H1 (cell line): Measurements from ENCODE around the gene CNOT3. TPM values are rescaled to one million over a fixed set of nuclear protein-coding genes. Genes with fewer than 3 reads are reported as not detected.

ENCODE experiments used
- CREB1 ChIP-seq: IDR thresholded peaks from 2 replicates; pipeline ENCODE4 v1.6.1; 2012; ENCODE audit warnings: inconsistent platforms
- USF2 ChIP-seq: IDR thresholded peaks from 2 replicates; pipeline ENCODE4 v1.6.1; 2011; ENCODE audit warnings: low read length, improper control_type of control experiment
- polyA plus RNA-seq, 7 experiments: library from polyadenylated mRNA; depleted of rRNA in 3 of 7; stranded (reverse) in 5 of 7; unstranded in 2 of 7; fragments of >200 nt in 5 of 7; fragments of 200-250 nt in 2 of 7; gene quantifications; 1 replicate in 5 of 7; 2 replicates in 1 of 7; 4 replicates in 1 of 7; pipeline versions ENCODE4 v1.2.1 to v1.2.3, GENCODE V29; 2011 to 2013; ENCODE audit warnings: missing spikeins in 2 of 7, mixed read lengths in 2 of 7
- total RNA-seq: library from RNA; stranded (reverse); fragmentation: NEBNext Ultra II Directional; extraction: Animal tissue kit (Norgen Biotek cat#: 25700); gene quantifications from 2 replicates; pipeline ENCODE4 v1.2.1, GENCODE V29; 2021

CNOT3 gene
- total and polyA plus RNA-seq, 2 of the 8 experiments (the other 6 are each of a cell fraction or from before 2014, with no cell fraction given), result 21.2 to 86.4 TPM

DNA sequence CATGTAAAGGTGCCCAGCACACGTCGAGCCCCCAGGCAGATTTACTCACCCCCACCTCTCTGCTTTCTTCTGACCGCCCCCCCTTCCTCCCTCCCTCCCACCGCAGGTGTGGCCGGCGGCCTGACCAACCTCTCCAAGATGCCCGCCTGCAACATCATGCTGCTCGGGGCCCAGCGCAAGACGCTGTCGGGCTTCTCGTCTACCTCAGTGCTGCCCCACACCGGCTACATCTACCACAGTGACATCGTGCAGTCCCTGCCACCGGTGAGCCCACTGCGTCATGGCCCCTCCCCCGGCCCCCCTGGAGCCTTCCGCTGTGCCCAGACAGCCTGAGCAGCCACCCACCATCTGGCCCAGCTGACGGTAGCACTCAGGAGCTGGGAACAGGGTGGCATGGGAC is 13.2 kb upstream of the CNOT3 start (continued):
- TF ChIP-seq USF2, result no peak
- no peak for TF ChIP-seq CREB1
- TF ChIP-seq, all 59 proteins: peak for 0
